Spinal cord (tissue), 10 donors: ENCODE results near the gene TIMD4. TPM values are rescaled to one million over a fixed set of nuclear protein-coding genes. Genes with fewer than 3 reads are reported as not detected.

Experiments
- DNase-seq, 6 donors: peaks; one replicate each; pipeline versions ENCODE4 v3.0.0 to v3.0.0-alpha.2; 2013 to 2015; ENCODE audit warnings: low spot score in 6 of 6, low read depth in 4 of 6
- H3K27ac ChIP-seq: one replicate; pipeline ENCODE4 v1.5.1; 2013; ENCODE audit warnings: low read depth, low read length, control low read depth
- H3K27me3 ChIP-seq: one replicate; pipeline ENCODE4 v1.6.1; 2013; ENCODE audit warnings: low read length; ENCODE audit not compliant: control insufficient read depth, insufficient read depth
- H3K36me3 ChIP-seq: one replicate; pipeline ENCODE4 v1.6.1; 2013; ENCODE audit warnings: low read length; ENCODE audit not compliant: control insufficient read depth, insufficient read depth
- H3K4me1 ChIP-seq: one replicate; pipeline ENCODE4 v1.6.1; 2013; ENCODE audit warnings: low read length; ENCODE audit not compliant: control insufficient read depth, insufficient read depth
- H3K4me3 ChIP-seq: one replicate; pipeline ENCODE4 v1.5.1; 2013; ENCODE audit warnings: low read depth, low read length, control low read depth
- H3K9me3 ChIP-seq: one replicate; pipeline ENCODE4 v1.6.1; 2013; ENCODE audit warnings: low read length; ENCODE audit not compliant: control insufficient read depth, insufficient read depth
- WGBS: methylation state at CpG from one replicate; pipeline ENCODE4 v1.1.5; 2013; ENCODE audit warnings: missing lambda C conversion rate; ENCODE audit not compliant: insufficient coverage; 5-methylcytosine and 5-hydroxymethylcytosine counted together
- polyA plus RNA-seq, 2 donors: library from polyadenylated mRNA; unstranded; fragments of 120-200 nt; gene quantifications; one replicate each; pipeline ENCODE4 v1.2.1, GENCODE V29; 2013; ENCODE audit not compliant: insufficient read length in 2 of 2
- total RNA-seq, 2 donors: library from RNA; depleted of rRNA in 1 of 2; stranded (reverse); fragments of 120-200 nt in 1 of 2; fragments of >200 nt in 1 of 2; gene quantifications; one replicate each; pipeline versions ENCODE4 v1.2.3 to v1.2.4, GENCODE V29; 2013 to 2014
- donor health status: healthy.

TIMD4 gene
- total and polyA plus RNA-seq, 4 donors, result 0.40 to 5.3 (median 0.66) TPM

DNA sequence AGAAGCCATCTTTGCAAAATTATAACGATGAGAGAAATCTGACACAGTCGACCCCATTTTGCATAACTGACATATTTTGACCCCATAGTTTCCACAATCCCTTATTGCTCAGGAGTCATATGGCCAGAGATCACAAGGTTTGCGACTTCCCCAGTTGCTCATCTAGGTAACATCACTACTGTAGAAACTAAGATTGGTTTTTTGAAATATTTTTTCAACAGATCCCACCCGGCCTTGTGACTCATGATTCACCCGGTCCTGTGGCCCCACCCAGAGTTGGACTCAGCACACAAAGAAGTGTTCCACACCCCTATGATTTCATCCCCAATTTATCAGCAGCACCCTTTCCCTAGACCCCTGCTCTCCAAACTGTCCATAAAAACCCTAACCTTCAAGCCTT lies 50.2 kb downstream of the TIMD4 start:
- Histone ChIP-seq H3K9me3 (no peaks in the 10 kb centered on the region), H3K4me1 (peaks cover 7% of the 10 kb centered on the region), H3K27me3 (no peaks in the 10 kb centered on the region), H3K36me3 (no peaks in the 10 kb centered on the region), H3K27ac (no peak overlapping the region), H3K4me3 (no peak overlapping the region)
- DNase-seq, result no peak
- WGBS, result 96% methylated on average over 4 of the region's 5 CpGs

- Histone ChIP-seq H3K36me3 (no peaks in the 10 kb centered on the region), H3K9me3 (no peaks in the 10 kb centered on the region), H3K4me3 (no peak overlapping the region), H3K27me3 (no peaks in the 10 kb centered on the region), H3K27ac (no peak overlapping the region), H3K4me1 (peaks cover 7% of the 10 kb centered on the region)
- DNase-seq, result no peak
- WGBS, result no CpG with 5 or more reads among the region's 6 CpGs
Observed at GRCh38 chr5:156909180-156909579, 53.8 kb downstream of the TIMD4 start.

- Histone ChIP-seq H3K4me1 (no peaks in the 10 kb centered on the region), H3K36me3 (no peaks in the 10 kb centered on the region), H3K4me3 (no peak overlapping the region), H3K9me3 (no peaks in the 10 kb centered on the region), H3K27me3 (no peaks in the 10 kb centered on the region), H3K27ac (no peak overlapping the region)
- no peak for DNase-seq
- 94% methylated on average over 6 of the region's 6 CpGs for WGBS
Observed at GRCh38 chr5:156907667-156908066, 55.4 kb downstream of the TIMD4 start.

- Histone ChIP-seq H3K4me3 (no peak overlapping the region), H3K4me1 (no peaks in the 10 kb centered on the region), H3K9me3 (no peaks in the 10 kb centered on the region), H3K27ac (no peak overlapping the region), H3K27me3 (no peaks in the 10 kb centered on the region), H3K36me3 (no peaks in the 10 kb centered on the region)
- WGBS, result 72% methylated on average over 2 of the region's 3 CpGs
- no peak for DNase-seq
Observed at GRCh38 chr5:156906807-156907206, 56.2 kb downstream of the TIMD4 start.

- Histone ChIP-seq H3K36me3 (no peaks in the 10 kb centered on the region), H3K4me3 (no peak overlapping the region), H3K4me1 (peaks cover 3% of the 10 kb centered on the region), H3K27ac (no peak overlapping the region), H3K27me3 (no peaks in the 10 kb centered on the region), H3K9me3 (no peaks in the 10 kb centered on the region)
- WGBS, result 91% methylated on average over 6 of the region's 7 CpGs
- DNase-seq, result no peak
Observed at GRCh38 chr5:156896546-156896945, 66.5 kb downstream of the TIMD4 start.

GRCh38 chr5:156893517-156893916 lies 69.5 kb downstream of the TIMD4 start:
- Histone ChIP-seq H3K4me3 (no peak overlapping the region), H3K4me1 (peaks cover 4% of the 10 kb centered on the region), H3K9me3 (no peaks in the 10 kb centered on the region), H3K27ac (no peak overlapping the region), H3K27me3 (no peaks in the 10 kb centered on the region), H3K36me3 (no peaks in the 10 kb centered on the region)
- no CpG with 5 or more reads among the region's 1 CpG for whole genome bisulfite sequencing
- DNase-seq, result no peak

- Histone ChIP-seq H3K27ac (no peak overlapping the region), H3K9me3 (no peaks in the 10 kb centered on the region), H3K4me1 (peaks cover 4% of the 10 kb centered on the region), H3K4me3 (no peak overlapping the region), H3K36me3 (no peaks in the 10 kb centered on the region), H3K27me3 (no peaks in the 10 kb centered on the region)
- DNase-seq, result no peak
- WGBS, result 100% methylated on average over 1 of the region's 4 CpGs
Observed at GRCh38 chr5:156892864-156893263, 70.2 kb downstream of the TIMD4 start.

DNA sequence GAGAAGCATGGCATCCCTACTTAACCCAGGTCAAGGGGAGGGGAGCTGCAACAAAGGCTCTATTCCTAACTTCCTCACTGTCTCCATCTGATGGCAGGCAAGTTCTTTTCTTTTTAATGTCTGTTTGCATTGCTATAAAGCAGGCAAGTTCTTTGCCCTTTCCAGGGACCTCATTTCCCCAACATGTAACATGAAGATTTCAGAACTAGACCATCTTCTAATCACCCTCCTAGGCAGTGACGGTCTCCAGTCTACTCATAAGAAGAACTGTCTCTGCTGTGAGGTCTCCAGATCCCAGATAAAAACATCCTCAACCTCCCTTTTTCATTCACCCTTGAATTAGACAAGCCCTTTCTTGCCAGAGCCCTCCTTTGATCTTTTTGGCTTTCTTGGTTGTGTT lies 70.8 kb downstream of the TIMD4 start:
- no peak for DNase-seq
- H3K27ac ChIP-seq, result no peak overlapping the region
- H3K9me3 ChIP-seq, result no peaks in the 10 kb centered on the region
- H3K4me1 ChIP-seq, result peaks cover 4% of the 10 kb centered on the region
- H3K4me3 ChIP-seq, result no peak overlapping the region
- no peaks in the 10 kb centered on the region for H3K27me3 ChIP-seq
- 46% methylated on average over 1 of the region's 1 CpG for WGBS
- no peaks in the 10 kb centered on the region for H3K36me3 ChIP-seq

DNA sequence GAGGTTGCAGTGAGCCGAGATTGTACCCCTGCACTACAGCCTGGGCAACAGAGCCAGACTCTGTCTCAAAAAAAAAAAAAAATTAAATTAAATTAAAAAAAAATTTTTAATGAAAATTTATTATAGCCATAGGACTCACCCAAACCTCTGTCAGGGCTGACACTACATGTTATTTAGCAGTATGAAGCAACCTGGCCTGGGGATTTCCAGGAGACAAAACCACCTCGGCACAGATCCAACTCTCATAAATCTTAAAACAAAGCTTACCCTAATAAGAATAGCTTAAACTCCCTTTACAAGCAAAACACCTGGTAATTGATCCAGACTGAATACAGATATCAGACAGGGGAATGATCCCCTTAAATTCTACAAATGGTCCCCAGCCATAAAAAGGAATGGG lies 74.5 kb downstream of the TIMD4 start:
- WGBS, result no CpG with 5 or more reads among the region's 2 CpGs
- no peaks in the 10 kb centered on the region for H3K9me3 ChIP-seq
- no peaks in the 10 kb centered on the region for H3K36me3 ChIP-seq
- H3K4me3 ChIP-seq, result no peak overlapping the region
- no peaks in the 10 kb centered on the region for H3K27me3 ChIP-seq
- peaks cover 4% of the 10 kb centered on the region for H3K4me1 ChIP-seq
- DNase-seq, result no peak
- no peak overlapping the region for H3K27ac ChIP-seq

GRCh38 chr5:156883316-156883875 lies 79.6 kb downstream of the TIMD4 start:
- Histone ChIP-seq H3K36me3 (no peaks in the 10 kb centered on the region), H3K27me3 (no peaks in the 10 kb centered on the region), H3K9me3 (no peaks in the 10 kb centered on the region), H3K27ac (no peak overlapping the region), H3K4me3 (no peak overlapping the region), H3K4me1 (no peaks in the 10 kb centered on the region)
- DNase-seq, result no peak
- no CpG with 5 or more reads among the region's 3 CpGs for WGBS
